SK-N-SH (cell line): ENCODE measurements around the gene MACROD2. TPM values are rescaled to one million over a fixed set of nuclear protein-coding genes. Genes with fewer than 3 reads are reported as not detected.

Source experiments
- CTCF ChIA-PET: fragments of 300-600, 350-600 bp; formaldehyde crosslinking; extraction: SDS; loops from one replicate; lab custom pipeline; 2021; lab: Yijun Ruan, JAX
- POLR2A ChIA-PET: fragments of 350-600 bp; sonication (Branson Sonifier 250); formaldehyde crosslinking; extraction: SDS; loops from one replicate; lab custom pipeline; 2020; ENCODE audit warnings: antibody characterized with exemption, inconsistent platforms; lab: Yijun Ruan, JAX
- DNase-seq: peaks from one replicate; pipeline ENCODE4 v3.0.0; 2012
- H2AFZ ChIP-seq: fragments of 200-600 bp; sonication (generic); 2 replicates; pipeline ENCODE4 v1.8.1; 2016; ENCODE audit warnings: antibody characterized with exemption, mild to moderate bottlenecking, low read depth
- H3F3A ChIP-seq: fragments of 200-600 bp; sonication (generic); replicated peaks from 2 replicates; pipeline ENCODE3; 2016; ENCODE audit warnings: antibody characterized with exemption, mild to moderate bottlenecking; ENCODE audit not compliant: insufficient read depth
- H3K27ac ChIP-seq, 2 experiments: fragments of 200-500 bp in 1 of 2; fragments of 200-600 bp in 1 of 2; sonication (Bioruptor generic) in 1 of 2; sonication (generic), shearing (Covaris generic) in 1 of 2; 2 replicates each; pipeline versions ENCODE4 v1.5.1 to v1.6.1; 2014 to 2016; ENCODE audit warnings: low read depth in 2 of 2, inconsistent platforms in 1 of 2, low read length in 1 of 2, mild to moderate bottlenecking in 1 of 2, mixed read lengths in 1 of 2
- H3K27me3 ChIP-seq: fragments of 200-600 bp; sonication (generic), shearing (Covaris generic); 2 replicates; pipeline ENCODE4 v1.6.1; 2016; ENCODE audit warnings: mixed run types; ENCODE audit not compliant: insufficient read depth
- H3K36me3 ChIP-seq, 2 experiments: fragments of 200-500 bp in 1 of 2; fragments of 200-600 bp in 1 of 2; sonication (Bioruptor generic) in 1 of 2; sonication (generic) in 1 of 2; replicated peaks in 1 of 2; 2 replicates each; pipeline versions ENCODE3 to v1.5.1; 2014 to 2016; ENCODE audit warnings: low read length in 1 of 2, mild to moderate bottlenecking in 1 of 2; ENCODE audit not compliant: insufficient read depth in 2 of 2, control insufficient read depth in 1 of 2
- H3K4me1 ChIP-seq, 2 experiments: fragments of 200-500 bp in 1 of 2; fragments of 200-600 bp in 1 of 2; sonication (Bioruptor generic) in 1 of 2; sonication (generic), shearing (Covaris generic) in 1 of 2; 2 replicates each; pipeline versions ENCODE4 v1.5.1 to v1.6.1; 2014 to 2016; ENCODE audit warnings: low read depth in 1 of 2, low read length in 1 of 2, mixed run types in 1 of 2; ENCODE audit not compliant: insufficient read depth in 2 of 2, control insufficient read depth in 1 of 2
- H3K4me2 ChIP-seq: fragments of 200-600 bp; sonication (generic), shearing (Covaris generic); 2 replicates; pipeline ENCODE4 v1.6.1; 2017; ENCODE audit warnings: mixed run types
- H3K4me3 ChIP-seq, 2 experiments: fragments of 200-500 bp in 1 of 2; fragments of 200-600 bp in 1 of 2; sonication (Bioruptor generic) in 1 of 2; sonication (generic), shearing (Covaris generic) in 1 of 2; 2 replicates each; pipeline versions ENCODE4 v1.5.1 to v1.8.1; 2014 to 2016; ENCODE audit warnings: low read depth in 2 of 2, inconsistent platforms in 1 of 2, low read length in 1 of 2, mild to moderate bottlenecking in 1 of 2, mixed read lengths in 1 of 2, moderate library complexity in 1 of 2
- H3K79me2 ChIP-seq: fragments of 200-600 bp; sonication (generic); 2 replicates; pipeline ENCODE4 v1.8.1; 2017; ENCODE audit warnings: mild to moderate bottlenecking; ENCODE audit not compliant: insufficient read depth
- H3K9ac ChIP-seq: fragments of 200-600 bp; sonication (generic); 2 replicates; pipeline ENCODE4 v1.6.1; 2017; ENCODE audit warnings: mixed run types
- H3K9me2 ChIP-seq: fragments of 200-600 bp; sonication (generic); 2 replicates; pipeline ENCODE4 v1.6.1; 2017; ENCODE audit warnings: mixed run types
- H3K9me3 ChIP-seq: fragments of 200-600 bp; sonication (generic); 2 replicates; pipeline ENCODE4 v1.6.1; 2017; ENCODE audit warnings: mixed run types, mild to moderate bottlenecking, moderate library complexity
- H4K20me1 ChIP-seq: fragments of 200-600 bp; sonication (generic); 2 replicates; pipeline ENCODE4 v1.6.1; 2017; ENCODE audit warnings: mild to moderate bottlenecking, mixed run types; ENCODE audit not compliant: insufficient read depth
- ELF1 ChIP-seq: IDR thresholded peaks from 2 replicates; pipeline ENCODE4 v1.4.0; 2012
- FOSL2 ChIP-seq: IDR thresholded peaks from 2 replicates; pipeline ENCODE4 v1.4.0; 2012; ENCODE audit warnings: low read depth, mild to moderate bottlenecking, moderate library complexity, borderline replicate concordance
- FOXJ3 ChIP-seq: sonication (generic); formaldehyde crosslinking; IDR thresholded peaks from 2 replicates; pipeline ENCODE4 v1.5.1; 2020; ENCODE audit warnings: mild to moderate bottlenecking, missing genetic modification reagents
- FOXM1 ChIP-seq: IDR thresholded peaks from 2 replicates; pipeline ENCODE4 v1.4.0; 2012; ENCODE audit warnings: low read depth, mild to moderate bottlenecking
- MEF2A ChIP-seq: IDR thresholded peaks from 2 replicates; pipeline ENCODE4 v1.4.0; 2012; ENCODE audit warnings: low read depth, borderline replicate concordance
- MXI1 ChIP-seq: IDR thresholded peaks from 2 replicates; pipeline ENCODE4 v1.6.1; 2012; ENCODE audit warnings: mild to moderate bottlenecking, low read depth, low read length, improper control_type of control experiment
- POLR2AphosphoS5 ChIP-seq: IDR thresholded peaks from 2 replicates; pipeline ENCODE4 v1.6.1; 2012; ENCODE audit warnings: low read depth, low read length
- RAD21 ChIP-seq: IDR thresholded peaks from 2 replicates; pipeline ENCODE4 v1.6.1; 2012; ENCODE audit warnings: mild to moderate bottlenecking, low read length
- RCOR1 ChIP-seq: fragments of 150-350 bp; IDR thresholded peaks from 2 replicates; pipeline ENCODE4 v1.6.1; 2017; ENCODE audit warnings: antibody characterized with exemption, low read length
- RFX5 ChIP-seq: IDR thresholded peaks from 2 replicates; pipeline ENCODE4 v1.6.1; 2012; ENCODE audit warnings: mild to moderate bottlenecking, improper control_type of control experiment, low read length
- SIN3A ChIP-seq: IDR thresholded peaks from 2 replicates; pipeline ENCODE4 v1.6.1; 2012; ENCODE audit warnings: low read depth, mild to moderate bottlenecking, low read length, moderate library complexity, borderline replicate concordance
- TAF1 ChIP-seq: IDR thresholded peaks from 2 replicates; pipeline ENCODE4 v1.6.1; 2012; ENCODE audit warnings: low read depth, mild to moderate bottlenecking, low read length, moderate library complexity, borderline replicate concordance
- TCF12 ChIP-seq: IDR thresholded peaks from 2 replicates; pipeline ENCODE4 v1.4.0; 2012
- TEAD4 ChIP-seq: IDR thresholded peaks from 2 replicates; pipeline ENCODE4 v1.4.0; 2012; ENCODE audit warnings: mild to moderate bottlenecking, borderline replicate concordance; ENCODE audit not compliant: insufficient read depth
- YY1 ChIP-seq: IDR thresholded peaks from 2 replicates; pipeline ENCODE4 v1.4.0; 2012; ENCODE audit warnings: low read depth, mild to moderate bottlenecking
- WGBS: methylation state at CpG from one replicate; pipeline ENCODE4 v1.1.6; 2017; ENCODE audit warnings: low lambda C conversion rate; 5-methylcytosine and 5-hydroxymethylcytosine counted together
- polyA plus RNA-seq, 3 experiments: library from polyadenylated mRNA; depleted of rRNA; stranded (reverse); fragments of >200 nt; gene quantifications; 2 replicates each; pipeline ENCODE4 v1.2.3, GENCODE V29; 2012
- TF ChIP-seq, protein P1 (sequence below): fragments of 200-600 bp; sonication (generic); IDR thresholded peaks from 2 replicates; pipeline ENCODE4 v1.6.1; 2017; ENCODE audit warnings: antibody characterized with exemption, mild to moderate bottlenecking, moderate library complexity
- TF ChIP-seq, protein P2 (sequence below): IDR thresholded peaks from 2 replicates; pipeline ENCODE4 v1.4.0; 2012; ENCODE audit warnings: low read depth
- TF ChIP-seq, protein P3 (sequence below): fragments of 150-350 bp; IDR thresholded peaks from 2 replicates; pipeline ENCODE4 v1.6.1; 2017; ENCODE audit warnings: antibody characterized with exemption, low read length, low read depth, borderline replicate concordance
- TF ChIP-seq, protein P4 (sequence below): IDR thresholded peaks from 2 replicates; pipeline ENCODE4 v1.4.0; 2012; ENCODE audit warnings: low read depth, borderline replicate concordance

MACROD2 gene
- polyA plus RNA-seq, 1 of the 3 experiments (the other 2 are of a cell fraction): 0.33 TPM

DNA sequence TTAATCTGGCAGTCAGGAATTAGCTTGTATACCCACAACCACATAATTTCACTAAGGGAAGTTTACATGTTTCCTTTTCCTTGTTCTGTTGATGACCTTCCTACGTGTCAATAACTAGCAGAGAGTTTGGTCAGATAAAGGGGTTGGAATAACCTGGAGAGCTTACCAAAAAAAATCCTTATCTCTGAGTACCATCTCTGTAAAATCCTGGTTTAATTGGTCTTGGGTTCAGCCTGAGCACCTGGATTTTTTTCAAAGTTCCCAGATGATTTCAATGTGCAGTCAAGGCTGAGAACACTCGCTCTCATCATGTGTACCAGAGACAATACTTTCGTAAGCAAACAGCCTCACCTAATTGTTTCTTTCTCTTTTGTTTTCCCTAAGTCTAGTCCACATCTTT, 825.9 kb downstream of the MACROD2 start:
- Histone ChIP-seq H3K27ac (no peak overlapping the region), H3F3A (no peaks in the 10 kb centered on the region), H2AFZ (no peak overlapping the region), H3K4me2 (no peak overlapping the region), H4K20me1 (no peaks in the 10 kb centered on the region), H3K9me2 (no peaks in the 10 kb centered on the region), H3K4me3 (no peak overlapping the region), H3K36me3 (no peaks in the 10 kb centered on the region), H3K9ac (no peak overlapping the region), H3K79me2 (no peaks in the 10 kb centered on the region), H3K4me1 (no peaks in the 10 kb centered on the region; a peak in 2 of 4 replicates), H3K9me3 (no peaks in the 10 kb centered on the region), H3K27me3 (no peaks in the 10 kb centered on the region)
- no peak for DNase-seq
- WGBS: 86% methylated on average over 3 of the region's 3 CpGs
- CTCF ChIA-PET: no interaction called here
- POLR2A ChIA-PET: no interaction called here
- no peak for TF ChIP-seq RCOR1
- TF ChIP-seq ELF1: no peak
- TF ChIP-seq MEF2A: no peak
- no peak for TF ChIP-seq TAF1
- no peak for TF ChIP-seq RFX5
- TF ChIP-seq, protein P1, sequence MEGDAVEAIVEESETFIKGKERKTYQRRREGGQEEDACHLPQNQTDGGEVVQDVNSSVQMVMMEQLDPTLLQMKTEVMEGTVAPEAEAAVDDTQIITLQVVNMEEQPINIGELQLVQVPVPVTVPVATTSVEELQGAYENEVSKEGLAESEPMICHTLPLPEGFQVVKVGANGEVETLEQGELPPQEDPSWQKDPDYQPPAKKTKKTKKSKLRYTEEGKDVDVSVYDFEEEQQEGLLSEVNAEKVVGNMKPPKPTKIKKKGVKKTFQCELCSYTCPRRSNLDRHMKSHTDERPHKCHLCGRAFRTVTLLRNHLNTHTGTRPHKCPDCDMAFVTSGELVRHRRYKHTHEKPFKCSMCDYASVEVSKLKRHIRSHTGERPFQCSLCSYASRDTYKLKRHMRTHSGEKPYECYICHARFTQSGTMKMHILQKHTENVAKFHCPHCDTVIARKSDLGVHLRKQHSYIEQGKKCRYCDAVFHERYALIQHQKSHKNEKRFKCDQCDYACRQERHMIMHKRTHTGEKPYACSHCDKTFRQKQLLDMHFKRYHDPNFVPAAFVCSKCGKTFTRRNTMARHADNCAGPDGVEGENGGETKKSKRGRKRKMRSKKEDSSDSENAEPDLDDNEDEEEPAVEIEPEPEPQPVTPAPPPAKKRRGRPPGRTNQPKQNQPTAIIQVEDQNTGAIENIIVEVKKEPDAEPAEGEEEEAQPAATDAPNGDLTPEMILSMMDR: no peak
- TF ChIP-seq RAD21: no peak
- TF ChIP-seq FOSL2: no peak
- TF ChIP-seq MXI1: no peak
- no peak for TF ChIP-seq FOXM1
- TF ChIP-seq, protein P2, sequence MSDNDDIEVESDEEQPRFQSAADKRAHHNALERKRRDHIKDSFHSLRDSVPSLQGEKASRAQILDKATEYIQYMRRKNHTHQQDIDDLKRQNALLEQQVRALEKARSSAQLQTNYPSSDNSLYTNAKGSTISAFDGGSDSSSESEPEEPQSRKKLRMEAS: no peak
- no peak for TF ChIP-seq POLR2AphosphoS5
- TF ChIP-seq TCF12: no peak

DNA sequence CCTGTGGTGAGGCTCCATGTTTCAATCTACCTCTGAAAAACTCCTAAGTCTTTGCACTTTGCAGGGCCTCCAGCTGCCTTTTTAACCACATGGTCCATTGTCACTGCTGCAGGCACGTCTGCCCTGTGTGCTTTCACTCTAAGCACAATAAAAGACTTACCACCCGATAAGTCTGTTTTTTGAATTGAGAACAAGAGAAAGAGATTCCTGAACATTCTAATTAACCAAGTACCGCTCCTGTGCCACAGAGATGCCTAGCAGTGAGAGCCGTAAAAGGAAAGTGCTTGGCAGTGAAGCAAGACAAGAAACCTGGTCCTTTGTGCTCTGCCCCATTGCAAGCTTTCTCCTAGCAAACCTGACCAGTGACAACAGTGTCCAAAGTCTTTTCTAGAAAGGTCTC, 829.7 kb downstream of the MACROD2 start:
- Histone ChIP-seq H3F3A (no peaks in the 10 kb centered on the region), H3K9me3 (no peaks in the 10 kb centered on the region), H3K27me3 (no peaks in the 10 kb centered on the region), H3K4me3 (no peak overlapping the region), H3K9me2 (no peaks in the 10 kb centered on the region), H3K27ac (no peak overlapping the region), H4K20me1 (no peaks in the 10 kb centered on the region), H3K4me1 (no peaks in the 10 kb centered on the region), H3K79me2 (no peaks in the 10 kb centered on the region), H2AFZ (no peak overlapping the region), H3K36me3 (no peaks in the 10 kb centered on the region), H3K4me2 (no peak overlapping the region), H3K9ac (no peak overlapping the region)
- CTCF ChIA-PET: interaction anchor here (1.2 kb wide), 1 partner anchor 42 kb away, joined by 4 read pairs; no protein-coding TSS in a partner anchor
- POLR2A ChIA-PET: no interaction called here
- no peak for DNase-seq
- WGBS: 92% methylated on average over 4 of the region's 4 CpGs
- TF ChIP-seq, protein P3, sequence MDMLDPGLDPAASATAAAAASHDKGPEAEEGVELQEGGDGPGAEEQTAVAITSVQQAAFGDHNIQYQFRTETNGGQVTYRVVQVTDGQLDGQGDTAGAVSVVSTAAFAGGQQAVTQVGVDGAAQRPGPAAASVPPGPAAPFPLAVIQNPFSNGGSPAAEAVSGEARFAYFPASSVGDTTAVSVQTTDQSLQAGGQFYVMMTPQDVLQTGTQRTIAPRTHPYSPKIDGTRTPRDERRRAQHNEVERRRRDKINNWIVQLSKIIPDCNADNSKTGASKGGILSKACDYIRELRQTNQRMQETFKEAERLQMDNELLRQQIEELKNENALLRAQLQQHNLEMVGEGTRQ: no peak
- TF ChIP-seq, protein P1: no peak
- TF ChIP-seq RCOR1: no peak
- no peak for TF ChIP-seq SIN3A
- TF ChIP-seq, protein P4, sequence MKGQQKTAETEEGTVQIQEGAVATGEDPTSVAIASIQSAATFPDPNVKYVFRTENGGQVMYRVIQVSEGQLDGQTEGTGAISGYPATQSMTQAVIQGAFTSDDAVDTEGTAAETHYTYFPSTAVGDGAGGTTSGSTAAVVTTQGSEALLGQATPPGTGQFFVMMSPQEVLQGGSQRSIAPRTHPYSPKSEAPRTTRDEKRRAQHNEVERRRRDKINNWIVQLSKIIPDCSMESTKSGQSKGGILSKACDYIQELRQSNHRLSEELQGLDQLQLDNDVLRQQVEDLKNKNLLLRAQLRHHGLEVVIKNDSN: no peak
- no peak for TF ChIP-seq TEAD4
- no peak for TF ChIP-seq FOSL2
- TF ChIP-seq YY1: no peak
- no peak for TF ChIP-seq RFX5
- TF ChIP-seq FOXJ3 (CRISPR knock-in tag): no peak
